B cell (primary cell): ENCODE results near the gene SLC2A10. TPM values are rescaled to one million over a fixed set of nuclear protein-coding genes. Genes with fewer than 3 reads are reported as not detected.

Experiments used
- ATAC-seq: fragments of 200-7000 bp; cut with Tn5 transposase; one replicate; pipeline ENCODE4 v1.10.0; 2021; ENCODE audit warnings: low read depth, mild to moderate bottlenecking, moderate number of reproducible peaks, moderate library complexity
- CTCF ChIA-PET: fragments of 350-600 bp; sonication (Branson Sonifier 250); formaldehyde crosslinking; loops from one replicate; lab custom pipeline; 2021; ENCODE audit warnings: antibody characterized with exemption, inconsistent platforms; lab: Charles Lee
- POLR2A ChIA-PET: fragments of 350-600 bp; sonication (Branson Sonifier 250); formaldehyde crosslinking; loops from one replicate; lab custom pipeline; 2021; ENCODE audit warnings: antibody characterized with exemption; lab: Charles Lee
- DNase-seq: peaks from one replicate; pipeline ENCODE4 v3.0.0; 2013
- H2AFZ ChIP-seq: 2 replicates; pipeline ENCODE4 v1.6.1; 2012; ENCODE audit warnings: mild to moderate bottlenecking, low read depth, low read length; ENCODE audit not compliant: insufficient read depth, poor library complexity, severe bottlenecking
- H3K27ac ChIP-seq, 2 donors: 1 replicate in 1 of 2; 2 replicates in 1 of 2; pipeline ENCODE4 v1.5.1; 2012 to 2013; ENCODE audit warnings: low read length in 2 of 2, mild to moderate bottlenecking in 2 of 2, moderate library complexity in 1 of 2
- H3K27me3 ChIP-seq, 4 experiments: fragments of 200-600 bp in 1 of 4; sonication (generic) in 1 of 4; replicated peaks in 1 of 4; 1 replicate in 2 of 4; 2 replicates in 2 of 4; pipeline versions ENCODE4 v1.6.1 to v1.7.0; 2013 to 2016; ENCODE audit warnings: low read length in 3 of 4, mild to moderate bottlenecking in 2 of 4, mixed read lengths in 1 of 4, moderate library complexity in 1 of 4; ENCODE audit not compliant: insufficient read depth in 4 of 4, control insufficient read depth in 3 of 4; ENCODE audit errors: control extremely low read depth in 1 of 4
- H3K36me3 ChIP-seq, 2 experiments: replicated peaks in 1 of 2; 1 replicate in 1 of 2; 2 replicates in 1 of 2; pipeline versions ENCODE4 v1.6.1 to v1.7.1; 2013; ENCODE audit warnings: low read length in 1 of 2; ENCODE audit not compliant: insufficient read depth in 2 of 2, control insufficient read depth in 1 of 2; ENCODE audit errors: control extremely low read depth in 1 of 2, extremely low read depth in 1 of 2
- H3K4me1 ChIP-seq, 2 donors: fragments of 200-600 bp in 1 of 2; sonication (generic) in 1 of 2; 1 replicate in 1 of 2; 2 replicates in 1 of 2; pipeline versions ENCODE4 v1.5.1 to v1.6.1; 2013 to 2017; ENCODE audit warnings: low read length in 2 of 2; ENCODE audit not compliant: control insufficient read depth in 2 of 2, insufficient read depth in 2 of 2
- H3K4me2 ChIP-seq: replicated peaks from 2 replicates; pipeline ENCODE3; 2012; ENCODE audit warnings: mild to moderate bottlenecking, low read depth, low read length; ENCODE audit not compliant: poor library complexity, severe bottlenecking
- H3K4me3 ChIP-seq, 5 experiments: fragments of 200-600 bp in 1 of 5; sonication (generic) in 1 of 5; 1 replicate in 3 of 5; 2 replicates in 2 of 5; pipeline versions ENCODE4 v1.5.1 to v1.7.0; 2011 to 2016; ENCODE audit warnings: low read length in 4 of 5, mild to moderate bottlenecking in 4 of 5, low read depth in 2 of 5, control low read depth in 1 of 5, moderate library complexity in 1 of 5; ENCODE audit not compliant: insufficient read depth in 1 of 5; ENCODE audit errors: control extremely low read depth in 1 of 5, extremely low read depth in 1 of 5
- H3K79me2 ChIP-seq: fragments of 200-600 bp; sonication (generic); one replicate; pipeline ENCODE4 v1.6.0; 2016; ENCODE audit warnings: low read length; ENCODE audit not compliant: control insufficient read depth, insufficient read depth
- H3K9ac ChIP-seq: fragments of 200-600 bp; sonication (generic); 2 replicates; pipeline ENCODE4 v1.6.1; 2017; ENCODE audit warnings: mild to moderate bottlenecking, low read length, moderate library complexity
- H3K9me3 ChIP-seq, 3 donors: one replicate each; pipeline versions ENCODE4 v1.6.1 to v1.7.1; 2013; ENCODE audit warnings: low read length in 2 of 3; ENCODE audit not compliant: control insufficient read depth in 2 of 3, insufficient read depth in 1 of 3; ENCODE audit errors: control extremely low read depth in 1 of 3
- H4K20me1 ChIP-seq: 2 replicates; pipeline ENCODE4 v1.6.0; 2012; ENCODE audit warnings: mild to moderate bottlenecking, low read length; ENCODE audit not compliant: insufficient read depth, control insufficient read depth, poor library complexity, severe bottlenecking
- H3K27ac Mint-ChIP-seq: one replicate; pipeline ENCODE4 v1.8.0; 2021; ENCODE audit warnings: mixed read lengths
- H3K27me3 Mint-ChIP-seq: one replicate; pipeline ENCODE4 v1.8.0; 2021; ENCODE audit warnings: mixed read lengths
- H3K4me1 Mint-ChIP-seq: one replicate; pipeline ENCODE4 v1.8.0; 2021; ENCODE audit warnings: mixed read lengths
- H3K4me3 Mint-ChIP-seq: one replicate; pipeline ENCODE4 v1.8.0; 2021; ENCODE audit warnings: mixed read lengths
- H3K9me3 Mint-ChIP-seq: one replicate; pipeline ENCODE4 v1.8.0; 2022; ENCODE audit warnings: mixed read lengths; ENCODE audit not compliant: insufficient read depth
- EZH2 ChIP-seq: IDR thresholded peaks from 2 replicates; pipeline ENCODE4 v1.6.1; 2012; ENCODE audit warnings: borderline replicate concordance, low read depth, mild to moderate bottlenecking, moderate library complexity, low read length; ENCODE audit not compliant: insufficient read depth, poor library complexity, severe bottlenecking
- WGBS: methylation state at CpG from one replicate; pipeline ENCODE4 v1.1.5; 2013; ENCODE audit warnings: missing lambda C conversion rate; ENCODE audit not compliant: insufficient coverage; 5-methylcytosine and 5-hydroxymethylcytosine counted together
- intact Hi-C: fragments of 100-400 bp; cut with micrococcal nuclease; formaldehyde crosslinking; loops from one replicate; pipeline ENCODE4 v1.10.0; 2022
- polyA plus RNA-seq: library from polyadenylated mRNA; depleted of rRNA; stranded (reverse); fragments of >200 nt; gene quantifications from 2 replicates; pipeline ENCODE4 v1.2.3, GENCODE V29; 2012
- total RNA-seq, 2 donors: library from RNA; stranded (reverse); fragments of 120-200 nt in 1 of 2; gene quantifications; 1 replicate in 1 of 2; 2 replicates in 1 of 2; pipeline versions ENCODE4 v1.2.3 to v1.2.4, GENCODE V29; 2013 to 2022
- TF ChIP-seq, protein P1 (sequence below): fragments of 200-600 bp; IDR thresholded peaks from one replicate; pipeline ENCODE4 v1.8.0; 2022; ENCODE audit warnings: antibody characterized with exemption, mild to moderate bottlenecking

The SLC2A10 gene
- total and polyA plus RNA-seq, 2 donors (not counting 1 experiment from before 2014, with no cell fraction given) = not detected

DNA sequence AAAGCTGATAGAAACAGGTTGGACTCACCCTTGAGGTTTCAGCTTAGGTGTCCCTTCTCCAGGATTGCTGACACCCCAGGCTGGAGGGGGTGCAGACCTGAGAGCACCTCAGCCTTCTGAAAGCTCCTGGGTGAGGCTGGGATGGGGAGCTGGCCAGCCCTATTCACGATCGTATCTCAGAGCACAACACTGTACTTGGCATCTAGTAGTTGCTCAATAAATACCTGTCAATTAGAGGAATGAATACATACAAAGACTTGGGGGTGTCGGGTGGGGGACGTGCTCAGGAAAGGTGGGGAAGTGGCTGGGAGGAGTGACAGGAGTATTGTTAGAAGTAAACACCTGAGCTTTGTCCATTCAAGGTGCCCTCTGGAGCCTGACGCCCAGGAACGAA is 61.7 kb downstream of the SLC2A10 start:
- CTCF ChIA-PET = no interaction called here

GRCh38 chr20:46772901-46773300 is 63.5 kb downstream of the SLC2A10 start:
- no peak overlapping the region for H3K27ac Mint-ChIP-seq
- intact Hi-C loops = no loop called here
- H3K27me3 Mint-ChIP-seq = peaks cover 36% of the 10 kb centered on the region

More for the DNA sequence above, 61.7 kb downstream of the SLC2A10 start:
- no peak for DNase-seq
- 85% methylated on average over 6 of the region's 6 CpGs for WGBS
- H3K79me2 ChIP-seq = no peaks in the 10 kb centered on the region
- H3K9me3 ChIP-seq = no peaks in the 10 kb centered on the region
- H3K4me2 ChIP-seq = no peak overlapping the region
- H2AFZ ChIP-seq = no peak overlapping the region
- H3K36me3 ChIP-seq = no peaks in the 10 kb centered on the region
- Mint-ChIP-seq H3K4me3 (no peak overlapping the region), H3K4me1 (no peaks in the 10 kb centered on the region), H3K27me3 (peaks cover 31% of the 10 kb centered on the region), H3K9me3 (no peaks in the 10 kb centered on the region), H3K27ac (no peak overlapping the region)
- POLR2A ChIA-PET = no interaction called here
- H3K27me3 ChIP-seq = peaks cover 0 to 8% (median 1%) of the 10 kb centered on the region in 4 experiments
- no peaks in the 10 kb centered on the region for H4K20me1 ChIP-seq
- H3K4me3 ChIP-seq = no peak overlapping the region
- intact Hi-C loops = no loop called here
- H3K9ac ChIP-seq = no peak overlapping the region
- H3K27ac ChIP-seq = no peak overlapping the region
- no peaks in the 10 kb centered on the region for H3K4me1 ChIP-seq
- no peak for ATAC-seq
- TF ChIP-seq, protein P1, sequence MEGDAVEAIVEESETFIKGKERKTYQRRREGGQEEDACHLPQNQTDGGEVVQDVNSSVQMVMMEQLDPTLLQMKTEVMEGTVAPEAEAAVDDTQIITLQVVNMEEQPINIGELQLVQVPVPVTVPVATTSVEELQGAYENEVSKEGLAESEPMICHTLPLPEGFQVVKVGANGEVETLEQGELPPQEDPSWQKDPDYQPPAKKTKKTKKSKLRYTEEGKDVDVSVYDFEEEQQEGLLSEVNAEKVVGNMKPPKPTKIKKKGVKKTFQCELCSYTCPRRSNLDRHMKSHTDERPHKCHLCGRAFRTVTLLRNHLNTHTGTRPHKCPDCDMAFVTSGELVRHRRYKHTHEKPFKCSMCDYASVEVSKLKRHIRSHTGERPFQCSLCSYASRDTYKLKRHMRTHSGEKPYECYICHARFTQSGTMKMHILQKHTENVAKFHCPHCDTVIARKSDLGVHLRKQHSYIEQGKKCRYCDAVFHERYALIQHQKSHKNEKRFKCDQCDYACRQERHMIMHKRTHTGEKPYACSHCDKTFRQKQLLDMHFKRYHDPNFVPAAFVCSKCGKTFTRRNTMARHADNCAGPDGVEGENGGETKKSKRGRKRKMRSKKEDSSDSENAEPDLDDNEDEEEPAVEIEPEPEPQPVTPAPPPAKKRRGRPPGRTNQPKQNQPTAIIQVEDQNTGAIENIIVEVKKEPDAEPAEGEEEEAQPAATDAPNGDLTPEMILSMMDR = no peak
- no peak for TF ChIP-seq EZH2

More at GRCh38 chr20:46772901-46773300, 63.5 kb downstream of the SLC2A10 start:
- H4K20me1 ChIP-seq = no peaks in the 10 kb centered on the region
- H3K4me3 ChIP-seq = no peak overlapping the region
- no peak overlapping the region for H2AFZ ChIP-seq
- no peaks in the 10 kb centered on the region for H3K79me2 ChIP-seq
- H3K36me3 ChIP-seq = no peaks in the 10 kb centered on the region
- no peaks in the 10 kb centered on the region for H3K4me1 Mint-ChIP-seq
- H3K9me3 Mint-ChIP-seq = no peaks in the 10 kb centered on the region
- no peak for TF ChIP-seq EZH2
- TF ChIP-seq, protein P1 = no peak
- POLR2A ChIA-PET = no interaction called here
- no peaks in the 10 kb centered on the region for H3K4me1 ChIP-seq
- H3K4me3 Mint-ChIP-seq = no peak overlapping the region
- no peak overlapping the region for H3K9ac ChIP-seq
- ATAC-seq (no peak), DNase-seq (no peak)
- peaks cover 0 to 3% (median 1%) of the 10 kb centered on the region in 4 experiments for H3K27me3 ChIP-seq
- no peak overlapping the region for H3K4me2 ChIP-seq
- WGBS = 93% methylated on average over 5 of the region's 10 CpGs
- CTCF ChIA-PET = no interaction called here
- H3K9me3 ChIP-seq = no peaks in the 10 kb centered on the region
- no peak overlapping the region for H3K27ac ChIP-seq
